GM21515 (cell line): Measurements from ENCODE around the gene SOX12.

ENCODE experiments used
- ATAC-seq: cut with Tn5 transposase; IDR thresholded peaks from one replicate; pipeline ENCODE4 v1.9.1; 2021; ENCODE audit not compliant: unreplicated experiment

The SOX12 gene

GRCh38 chr20:301886-302848 is 23.2 kb upstream of the SOX12 start:
- ATAC-seq: no peak

- ATAC-seq: no peak
Observed at GRCh38 chr20:305745-306144, 19.6 kb upstream of the SOX12 start.

GRCh38 chr20:308427-309038 is 16.8 kb upstream of the SOX12 start:
- ATAC-seq: no peak

GRCh38 chr20:309306-309840 is 16.0 kb upstream of the SOX12 start:
- no peak for ATAC-seq

- ATAC-seq: peak; percentile 98
Observed at GRCh38 chr20:309841-310644, 15.3 kb upstream of the SOX12 start.

- ATAC-seq: no peak
Observed at GRCh38 chr20:310645-311044, 14.7 kb upstream of the SOX12 start.

- ATAC-seq: no peak
Observed at GRCh38 chr20:311609-312008, 13.7 kb upstream of the SOX12 start.

- no peak for ATAC-seq
Observed at GRCh38 chr20:312067-312466, 13.3 kb upstream of the SOX12 start.

- ATAC-seq: no peak
Observed at GRCh38 chr20:312866-313265, 12.5 kb upstream of the SOX12 start.

GRCh38 chr20:313402-313801 is 11.9 kb upstream of the SOX12 start:
- no peak for ATAC-seq

GRCh38 chr20:313948-314347 is 11.4 kb upstream of the SOX12 start:
- ATAC-seq: no peak

- ATAC-seq: no peak
Observed at GRCh38 chr20:316316-317068, 8.9 kb upstream of the SOX12 start.

- ATAC-seq: peak; percentile 49
Observed at GRCh38 chr20:324177-325044, 941 bp upstream of the SOX12 start.

- peak; percentile 4 for ATAC-seq
Observed at GRCh38 chr20:325889-326644, 715 bp downstream of the SOX12 start.

GRCh38 chr20:326645-327185 is 1.4 kb downstream of the SOX12 start:
- no peak for ATAC-seq

- ATAC-seq: no peak
Observed at GRCh38 chr20:327186-328026, 2.1 kb downstream of the SOX12 start.
